Uterus (tissue), 2 donors: ENCODE measurements around the gene EML1.

ENCODE experiments used
- CTCF ChIP-seq, 4 experiments: fragments of 200-600 bp in 2 of 4; fragments of 450-650 bp in 2 of 4; sonication (generic) in 2 of 4; IDR thresholded peaks; one replicate each; pipeline ENCODE4 v1.5.1; 2016 to 2019; ENCODE audit warnings: antibody characterized with exemption in 4 of 4, mild to moderate bottlenecking in 2 of 4, moderate library complexity in 1 of 4
- POLR2A ChIP-seq, 2 donors: fragments of 450-650 bp; IDR thresholded peaks; one replicate each; pipeline ENCODE4 v1.6.1; 2016; ENCODE audit warnings: antibody characterized with exemption in 2 of 2, mild to moderate bottlenecking in 1 of 2, moderate library complexity in 1 of 2

GRCh38 chr14:99983251-99984015 lies 190.2 kb downstream of the EML1 start:
- no peak for TF ChIP-seq POLR2A (IDR thresholded peaks at IDR 0.05)
- TF ChIP-seq CTCF (IDR thresholded peaks at IDR 0.05) = no peak
